ENCODE measurements around the gene SURF2. TPM values are rescaled to one million over a fixed set of nuclear protein-coding genes. Genes with fewer than 3 reads are reported as not detected.
"Not testable (repeated sequence)": the region's sequence is repeated elsewhere in the genome, so short reads cannot be mapped to it uniquely, and the experiment has no call there.

SURF2 gene
- total RNA-seq, 1 donor from 2014 or later, result 9.3 TPM

GRCh38 chr9:133377280-133377679 lies 20.9 kb downstream of the SURF2 start:
- DNase-seq, result not testable (repeated sequence)

GRCh38 chr9:133377721-133378216 lies 21.4 kb downstream of the SURF2 start:
- DNase-seq, result peak; percentile 83

GRCh38 chr9:133378408-133378962 lies 22.1 kb downstream of the SURF2 start:
- DNase-seq, result no peak

- DNase-seq, result no peak
Measured at GRCh38 chr9:133379153-133380086, 23.1 kb downstream of the SURF2 start.

- no peak for DNase-seq
Measured at GRCh38 chr9:133380734-133381133, 24.4 kb downstream of the SURF2 start.

GRCh38 chr9:133382507-133383141 lies 26.3 kb downstream of the SURF2 start:
- DNase-seq, result no peak

GRCh38 chr9:133383438-133383837 lies 27.1 kb downstream of the SURF2 start:
- no peak for DNase-seq

GRCh38 chr9:133384736-133385321 lies 28.5 kb downstream of the SURF2 start:
- DNase-seq, result no peak

- no peak for DNase-seq
Measured at GRCh38 chr9:133385452-133385851, 29.1 kb downstream of the SURF2 start.

GRCh38 chr9:133386338-133386737 lies 30.0 kb downstream of the SURF2 start:
- DNase-seq, result no peak

GRCh38 chr9:133387680-133388079 lies 31.3 kb downstream of the SURF2 start:
- no peak for DNase-seq

GRCh38 chr9:133389025-133389557 lies 32.7 kb downstream of the SURF2 start:
- DNase-seq, result no peak

GRCh38 chr9:133389562-133389961 lies 33.2 kb downstream of the SURF2 start:
- no peak for DNase-seq

- no peak for DNase-seq
Measured at GRCh38 chr9:133390713-133391112, 34.4 kb downstream of the SURF2 start.

- DNase-seq, result not testable (repeated sequence)
Measured at GRCh38 chr9:133391449-133391848, 35.1 kb downstream of the SURF2 start.

- not testable (repeated sequence) for DNase-seq
Measured at GRCh38 chr9:133392308-133392707, 36.0 kb downstream of the SURF2 start.

- no peak for DNase-seq
Measured at GRCh38 chr9:133393399-133393798, 37.0 kb downstream of the SURF2 start.

GRCh38 chr9:133394687-133395271 lies 38.4 kb downstream of the SURF2 start:
- no peak for DNase-seq

- no peak for DNase-seq
Measured at GRCh38 chr9:133396952-133397351, 40.6 kb downstream of the SURF2 start.

GRCh38 chr9:133397370-133397769 lies 41.0 kb downstream of the SURF2 start:
- no peak for DNase-seq

- DNase-seq, result no peak
Measured at GRCh38 chr9:133397895-133398294, 41.5 kb downstream of the SURF2 start.

GRCh38 chr9:133400292-133400691 lies 43.9 kb downstream of the SURF2 start:
- no peak for DNase-seq

All from skin of body (tissue), 2 donors.